Stimulated activated CD4-positive, alpha-beta T cell treated with anti-CD3 and anti-CD28 coated beads, Interleukin-1b, Interleukin-23, amount 100 ng/mL, for 4 hours (primary cell): ENCODE measurements around the gene ATF4.

Source experiments
- DNase-seq, 2 donors: peaks; one replicate each; pipeline ENCODE4 v3.0.0-alpha.2; 2020; ENCODE audit warnings: low read depth in 2 of 2

Gene ATF4

GRCh38 chr22:39558254-39558727 is 37.9 kb downstream of the ATF4 start:
- DNase-seq = no peak

GRCh38 chr22:39558950-39559349 is 38.6 kb downstream of the ATF4 start:
- DNase-seq = no peak

GRCh38 chr22:39559456-39560105 is 39.2 kb downstream of the ATF4 start:
- DNase-seq = no peak

- no peak for DNase-seq
Measured at GRCh38 chr22:39560127-39560526, 39.8 kb downstream of the ATF4 start.

- no peak for DNase-seq
Measured at GRCh38 chr22:39562839-39563489, 42.6 kb downstream of the ATF4 start.

GRCh38 chr22:39563571-39564428 is 43.4 kb downstream of the ATF4 start:
- no peak for DNase-seq

GRCh38 chr22:39565414-39565944 is 45.1 kb downstream of the ATF4 start:
- DNase-seq = no peak

GRCh38 chr22:39567135-39567946 is 47.0 kb downstream of the ATF4 start:
- peak; percentile 16 to 23 for DNase-seq

- no peak for DNase-seq
Measured at GRCh38 chr22:39568278-39568981, 48.1 kb downstream of the ATF4 start.

- no peak for DNase-seq
Measured at GRCh38 chr22:39569066-39569465, 48.7 kb downstream of the ATF4 start.

- no peak for DNase-seq
Measured at GRCh38 chr22:39570226-39570625, 49.9 kb downstream of the ATF4 start.

- DNase-seq = no peak
Measured at GRCh38 chr22:39570665-39571064, 50.3 kb downstream of the ATF4 start, which contains the start of gene CACNA1I. Gene CACNA1I, plus strand, starts transcription at chr22:39570753. Its CDS starts 0 bp downstream, at chr22:39570753.

- no peak for DNase-seq
Measured at GRCh38 chr22:39571538-39571937, 51.2 kb downstream of the ATF4 start.
